IMR-90 (cell line): ENCODE data around the gene CIZ1.

ENCODE experiments used
- BHLHE40 ChIP-seq: fragments of 150-350 bp; IDR thresholded peaks from 2 replicates; pipeline ENCODE4 v1.6.1; 2016; ENCODE audit warnings: mild to moderate bottlenecking, low read depth, low read length
- CEBPB ChIP-seq: IDR thresholded peaks from 2 replicates; pipeline ENCODE4 v1.6.1; 2012; ENCODE audit warnings: low read depth, low read length, improper control_type of control experiment
- CHD1 ChIP-seq: IDR thresholded peaks from 2 replicates; pipeline ENCODE4 v1.6.1; 2012; ENCODE audit warnings: low read depth, low read length, improper control_type of control experiment
- CTCF ChIP-seq: conservative IDR thresholded peaks from 2 replicates; pipeline ENCODE4 v1.5.1; 2012; ENCODE audit warnings: mild to moderate bottlenecking, low read depth, low read length, improper control_type of control experiment
- MXI1 ChIP-seq: IDR thresholded peaks from 2 replicates; pipeline ENCODE4 v1.6.1; 2012; ENCODE audit warnings: low read depth, mild to moderate bottlenecking, low read length, moderate library complexity, borderline replicate concordance
- NFE2L2 ChIP-seq: fragments of 150-350 bp; IDR thresholded peaks from 2 replicates; pipeline ENCODE4 v1.6.1; 2016; ENCODE audit warnings: low read depth, mild to moderate bottlenecking, low read length
- POLR2A ChIP-seq: IDR thresholded peaks from 2 replicates; pipeline ENCODE4 v1.6.1; 2012; ENCODE audit warnings: mild to moderate bottlenecking, low read depth, low read length
- RAD21 ChIP-seq: IDR thresholded peaks from 2 replicates; pipeline ENCODE4 v1.6.1; 2012; ENCODE audit warnings: low read length, improper control_type of control experiment
- SMC3 ChIP-seq: fragments of 150-350 bp; IDR thresholded peaks from 2 replicates; pipeline ENCODE4 v1.6.1; 2016; ENCODE audit warnings: low read depth, mild to moderate bottlenecking, antibody characterized with exemption, low read length, moderate library complexity
- USF2 ChIP-seq: fragments of 150-350 bp; IDR thresholded peaks from 2 replicates; pipeline ENCODE4 v1.6.1; 2017; ENCODE audit warnings: mild to moderate bottlenecking, antibody characterized with exemption, low read length, low read depth

- TF ChIP-seq CTCF = no peak
- no peak for TF ChIP-seq CEBPB
- TF ChIP-seq POLR2A = no peak
- no peak for TF ChIP-seq NFE2L2
- TF ChIP-seq MXI1 = no peak
- TF ChIP-seq CHD1 = no peak
- no peak for TF ChIP-seq USF2
- no peak for TF ChIP-seq RAD21
- no peak for TF ChIP-seq SMC3
- TF ChIP-seq BHLHE40 = no peak
Measured at GRCh38 chr9:128211981-128212281, 20.6 kb upstream of the CIZ1 start.
